ENCODE data around the gene RCC2. TPM values are rescaled to one million over a fixed set of nuclear protein-coding genes. Genes with fewer than 3 reads are reported as not detected.

Gene RCC2
- polyA plus RNA-seq, 1 of the 3 experiments (the other 2 are of a cell fraction): 53.8 TPM

GRCh38 chr1:17358557-17358956 is 80.9 kb downstream of the RCC2 start:
- Histone ChIP-seq H3K4me3 (ENCODE audit: low read depth in 2 of 2, low read length in 1 of 2) (no peak overlapping the region), H4K20me1 (ENCODE audit: insufficient read depth) (no peaks in the 10 kb centered on the region), H3F3A (replicated peaks; ENCODE audit: insufficient read depth) (no peaks in the 10 kb centered on the region), H2AFZ (ENCODE audit: low read depth) (no peak overlapping the region), H3K27me3 (ENCODE audit: insufficient read depth) (no peaks in the 10 kb centered on the region), H3K79me2 (ENCODE audit: insufficient read depth) (no peaks in the 10 kb centered on the region), H3K27ac (ENCODE audit: low read depth in 2 of 2, low read length in 1 of 2) (no peak overlapping the region), H3K9ac (no peak overlapping the region), H3K4me1 (ENCODE audit: control insufficient read depth in 1 of 2, insufficient read depth in 2 of 2, low read depth in 1 of 2, low read length in 1 of 2) (no peaks in the 10 kb centered on the region), H3K9me3 (no peaks in the 10 kb centered on the region), H3K9me2 (no peaks in the 10 kb centered on the region), H3K36me3 (replicated peaks in 1 of 2; ENCODE audit: control insufficient read depth in 1 of 2, insufficient read depth in 2 of 2, low read length in 1 of 2) (no peaks in the 10 kb centered on the region), H3K4me2 (no peak overlapping the region)
- WGBS (ENCODE audit: low lambda C conversion rate): 59% methylated on average over 4 of the region's 4 CpGs
- no peak for TF ChIP-seq SMC3 (IDR thresholded peaks at IDR 0.05; ENCODE audit: low read depth, low read length)
- no peak for TF ChIP-seq FOXJ3 (CRISPR knock-in tag; IDR thresholded peaks at IDR 0.05)
- TF ChIP-seq NFIC (IDR thresholded peaks at IDR 0.05; ENCODE audit: borderline replicate concordance): no peak
- no peak for TF ChIP-seq FOXM1 (IDR thresholded peaks at IDR 0.05; ENCODE audit: low read depth)
- no peak for TF ChIP-seq TAF1 (IDR thresholded peaks at IDR 0.05; ENCODE audit: borderline replicate concordance, low read depth, low read length)
- no peak for TF ChIP-seq CHD2 (IDR thresholded peaks at IDR 0.05; ENCODE audit: low read length, partially characterized antibody)
- no peak for TF ChIP-seq MXI1 (IDR thresholded peaks at IDR 0.05; ENCODE audit: low read depth, low read length)
- no peak for TF ChIP-seq IRF3 (IDR thresholded peaks at IDR 0.05; ENCODE audit: low read depth, low read length)
- TF ChIP-seq TCF12 (IDR thresholded peaks at IDR 0.05): no peak
- no peak for TF ChIP-seq RAD21 (IDR thresholded peaks at IDR 0.05; ENCODE audit: low read length)
- no peak for TF ChIP-seq USF2 (IDR thresholded peaks at IDR 0.05; ENCODE audit: borderline replicate concordance, low read depth, low read length)
- TF ChIP-seq JUND (IDR thresholded peaks at IDR 0.05): no peak
- TF ChIP-seq EZH2phosphoT487 (IDR thresholded peaks at IDR 0.05; ENCODE audit: borderline replicate concordance, low read depth): no peak
- no peak for TF ChIP-seq POLR2AphosphoS5 (IDR thresholded peaks at IDR 0.05; ENCODE audit: low read depth, low read length)
- TF ChIP-seq RFX5 (IDR thresholded peaks at IDR 0.05; ENCODE audit: low read length): no peak
- TF ChIP-seq GABPA (IDR thresholded peaks at IDR 0.05; ENCODE audit: low read depth): no peak
- no peak for TF ChIP-seq USF1 (IDR thresholded peaks at IDR 0.05; ENCODE audit: borderline replicate concordance, low read depth)
- no peak for TF ChIP-seq REST (IDR thresholded peaks at IDR 0.05; ENCODE audit: low read depth, low read length)
- no peak for TF ChIP-seq NRF1 (IDR thresholded peaks at IDR 0.05; ENCODE audit: low read depth, low read length)
- no peak for DNase-seq
- CTCF ChIA-PET: no interaction called here
- POLR2A ChIA-PET: no interaction called here

Other genes with a start within 250 kb of the RCC2 start
- 0.26 and 0.62 TPM in 2 replicates for gene PADI1, start 234.5 kb downstream of the RCC2 start, polyA plus RNA-seq (2012; rRNA removed)
- gene PADI3, start 190.6 kb downstream of the RCC2 start, polyA plus RNA-seq (2012; rRNA removed): 0.30 and 0.36 TPM in 2 replicates
- not detected in 2 replicates for gene PADI4, start 131.5 kb downstream of the RCC2 start, polyA plus RNA-seq (2012; rRNA removed)
- not detected in 2 replicates for gene PADI6, start 67.5 kb downstream of the RCC2 start, polyA plus RNA-seq (2012; rRNA removed)
- 12.5 and 12.6 TPM in 2 replicates for gene ARHGEF10L, start 100.0 kb upstream of the RCC2 start, polyA plus RNA-seq (2012; rRNA removed)